ENCODE measurements around the gene GLIS2.
"Not testable (repeated sequence)": the region's sequence is repeated elsewhere in the genome, so short reads cannot be mapped to it uniquely, and the experiment has no call there.

GLIS2 gene

DNA sequence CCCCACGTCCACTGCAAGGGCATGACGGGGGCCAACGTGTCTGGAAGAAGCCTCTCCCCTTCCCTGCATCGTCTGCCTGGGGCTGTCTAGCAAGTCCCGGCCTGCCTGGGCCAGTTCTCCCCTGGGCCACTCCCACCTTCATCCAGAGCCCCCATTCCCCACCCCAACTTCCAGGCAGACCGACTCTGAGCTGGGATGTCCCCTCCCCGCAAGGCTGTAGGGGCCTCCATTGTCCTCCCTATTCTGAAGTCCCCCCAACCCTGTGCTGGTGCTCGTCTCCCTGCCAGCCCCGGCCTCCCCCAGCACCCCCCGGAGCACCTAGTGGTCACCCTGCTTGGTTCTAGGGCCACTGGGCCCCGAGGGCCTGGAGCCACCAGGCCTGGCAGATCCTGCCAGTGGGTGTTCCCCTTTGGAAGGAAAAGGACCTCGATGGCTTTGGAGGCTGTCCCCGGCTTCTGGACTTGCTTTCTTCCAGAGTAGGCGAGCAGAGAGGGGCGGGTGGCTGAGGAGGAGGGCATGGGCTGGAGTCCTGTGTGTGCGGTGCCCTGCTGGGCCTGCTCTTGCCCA lies 4.8 kb downstream of the GLIS2 start:
- DNase-seq (ENCODE audit: low read depth) = no peak

- no peak for DNase-seq (ENCODE audit: low read depth)
Observed at GRCh38 chr16:4321286-4322120, 5.6 kb downstream of the GLIS2 start.

- DNase-seq (ENCODE audit: low read depth) = no peak
Observed at GRCh38 chr16:4322121-4323052, 6.5 kb downstream of the GLIS2 start.

GRCh38 chr16:4323071-4323844 lies 7.4 kb downstream of the GLIS2 start:
- no peak for DNase-seq (ENCODE audit: low read depth)

DNA sequence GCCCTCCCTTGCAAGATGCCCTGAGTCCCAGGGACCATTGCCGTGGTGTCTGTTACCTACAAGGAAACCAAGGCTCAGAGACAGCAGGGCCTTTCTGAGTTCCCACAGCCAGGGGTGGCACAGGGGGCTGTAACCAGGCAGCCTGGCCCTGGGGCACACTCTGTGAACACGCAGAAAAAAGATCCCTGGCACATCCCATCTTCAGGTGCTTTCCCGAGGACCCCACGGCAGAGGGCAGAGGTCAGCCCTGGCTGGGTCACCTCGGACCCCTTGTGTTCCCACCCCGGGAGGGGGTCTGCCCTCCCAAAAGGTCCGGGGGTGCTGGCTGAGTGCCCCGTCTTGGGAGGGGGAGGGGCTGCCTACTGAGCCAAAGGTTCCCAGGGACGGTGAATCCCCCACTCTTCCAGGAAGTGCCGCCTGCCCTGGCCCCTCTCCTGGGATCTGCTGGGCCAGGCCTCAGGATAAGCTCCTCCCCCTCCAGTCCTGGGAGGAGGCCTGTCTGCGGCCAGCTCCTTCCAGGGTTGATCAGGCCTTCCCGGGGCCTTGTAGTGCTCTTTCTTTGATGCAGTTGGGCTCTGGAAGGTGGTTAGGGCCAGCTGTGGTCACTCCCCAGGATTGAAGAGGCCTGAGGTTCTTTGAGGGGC lies 8.1 kb downstream of the GLIS2 start:
- no peak for DNase-seq (ENCODE audit: low read depth)

DNA sequence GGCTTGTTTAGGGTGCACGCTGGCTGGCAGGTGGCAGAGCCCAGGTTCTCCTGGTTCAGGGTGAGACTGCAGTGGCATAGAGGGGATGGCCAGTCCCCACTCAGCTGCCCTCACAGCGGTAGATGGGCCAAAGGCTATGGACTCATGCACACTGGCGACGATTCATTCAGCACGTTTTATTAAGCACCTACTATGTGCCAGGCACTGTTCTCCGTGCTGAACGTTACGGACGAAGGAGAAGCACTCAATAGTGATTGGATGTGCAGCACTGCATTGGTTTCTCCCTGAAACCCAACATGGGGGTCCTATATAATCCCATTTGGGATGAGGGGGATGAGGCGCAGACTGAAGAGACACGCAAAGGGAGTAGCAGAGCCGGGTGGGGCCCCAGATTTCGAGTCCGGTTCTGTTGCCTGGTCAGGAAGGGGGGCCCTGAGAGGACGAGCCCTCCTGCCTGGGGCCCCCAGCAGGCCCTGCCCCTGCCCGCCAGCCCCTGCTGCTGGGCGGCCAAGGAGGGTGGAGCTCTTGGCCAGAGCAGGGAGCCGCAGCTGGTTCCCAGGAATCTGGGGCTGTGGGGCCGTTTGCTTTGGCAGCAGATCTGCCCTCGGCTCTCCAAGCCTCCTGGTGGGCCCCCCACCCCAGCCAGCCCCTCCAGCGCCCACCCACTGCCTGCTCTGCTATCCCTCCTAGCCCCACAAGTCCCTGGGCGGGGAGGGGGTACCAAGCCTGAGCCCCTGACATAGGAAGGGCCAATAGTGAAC lies 8.8 kb downstream of the GLIS2 start:
- DNase-seq (ENCODE audit: low read depth) = no peak

DNA sequence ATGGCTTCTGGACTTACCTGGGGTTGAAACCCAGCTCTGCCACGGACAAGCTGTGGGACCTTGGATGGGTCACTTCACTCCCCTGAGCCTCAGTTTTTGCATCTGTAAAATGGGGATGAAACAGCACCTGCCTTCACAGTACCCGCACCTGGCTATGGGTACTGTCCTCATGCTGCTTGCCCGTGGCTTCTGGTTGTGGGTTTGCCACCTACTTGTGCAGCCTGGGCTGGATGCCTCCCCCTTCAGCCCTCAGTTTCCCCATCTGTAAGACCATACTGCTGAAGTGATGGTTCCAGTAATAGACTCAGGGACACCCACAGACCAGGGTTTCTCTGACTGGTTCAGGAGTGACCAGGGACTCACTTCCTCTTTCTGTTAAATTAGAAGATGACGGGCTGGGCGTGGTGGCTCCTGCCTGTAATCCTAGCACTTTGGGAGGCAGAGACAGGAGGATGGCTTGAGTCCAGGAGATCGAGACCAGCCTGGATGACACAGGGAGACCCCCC lies 9.4 kb downstream of the GLIS2 start:
- DNase-seq (ENCODE audit: low read depth) = no peak

GRCh38 chr16:4327386-4328045 lies 11.6 kb downstream of the GLIS2 start:
- no peak for DNase-seq (ENCODE audit: low read depth)

- no peak for DNase-seq (ENCODE audit: low read depth)
Observed at GRCh38 chr16:4328046-4328781, 12.3 kb downstream of the GLIS2 start.

GRCh38 chr16:4328782-4329775 lies 13.2 kb downstream of the GLIS2 start:
- no peak for DNase-seq (ENCODE audit: low read depth)

DNA sequence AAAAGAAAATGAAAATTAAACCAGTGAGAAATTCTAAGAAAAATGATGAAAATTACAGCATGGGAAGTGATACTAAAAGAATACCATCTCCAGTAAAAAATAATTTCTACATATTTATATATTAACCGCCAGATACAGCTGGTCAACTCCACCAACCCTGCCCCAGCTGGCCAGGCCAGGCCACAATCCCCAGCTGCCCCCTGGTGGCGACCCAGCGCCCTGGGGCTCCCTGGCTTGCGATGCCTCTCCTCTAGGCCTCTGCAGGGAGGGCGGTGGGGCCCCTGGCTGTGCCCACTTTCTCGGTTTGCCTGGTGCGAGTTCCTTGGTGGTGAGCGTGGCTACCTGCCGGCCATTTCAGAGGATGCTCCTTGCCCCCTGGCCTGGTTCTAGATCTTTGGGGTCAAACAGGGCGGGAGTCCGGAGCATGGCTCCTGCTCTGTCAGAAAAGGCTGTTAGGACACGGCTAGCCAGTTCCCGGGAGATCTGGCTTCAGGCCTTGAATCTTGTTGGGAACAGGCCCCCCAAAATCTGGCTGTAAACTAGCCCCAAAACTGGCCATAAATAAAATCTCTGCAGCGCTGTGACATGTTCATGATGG lies 14.5 kb downstream of the GLIS2 start:
- DNase-seq (ENCODE audit: low read depth) = no peak

GRCh38 chr16:4332083-4332482 lies 16.2 kb downstream of the GLIS2 start:
- DNase-seq (ENCODE audit: low read depth) = no peak

DNA sequence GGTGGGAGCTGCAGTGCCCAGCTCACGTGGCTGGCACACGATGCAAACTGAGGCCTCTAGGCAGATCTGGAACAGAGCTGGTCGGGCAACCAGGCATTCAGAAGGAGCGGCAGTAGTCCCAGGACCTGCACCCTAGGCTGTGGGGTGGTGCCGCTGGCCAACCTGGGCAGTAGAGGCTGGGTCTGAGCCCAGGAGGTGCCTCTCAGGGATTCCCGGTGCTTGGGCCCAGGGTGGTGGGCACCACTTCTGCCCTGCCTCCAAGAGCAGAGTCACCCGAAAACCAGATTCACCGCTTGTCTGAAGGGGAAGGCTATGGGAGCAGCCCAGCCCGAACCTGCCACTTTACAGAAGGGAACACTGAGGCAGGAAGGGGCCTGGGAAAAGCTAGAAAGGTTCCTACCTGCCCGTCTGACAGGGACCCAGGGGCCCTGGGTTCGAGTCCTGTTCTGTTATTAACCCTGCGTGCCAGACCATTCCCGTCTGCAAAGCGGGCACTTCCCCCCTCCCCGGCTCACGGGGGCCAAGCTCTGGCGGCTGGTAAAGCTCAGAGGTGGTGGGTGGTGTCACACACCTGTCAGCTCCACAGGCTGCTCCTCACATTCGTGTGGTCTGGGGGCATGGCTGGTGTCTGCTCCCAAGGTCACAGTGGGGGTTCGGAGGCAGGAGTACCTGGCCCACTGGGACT lies 16.9 kb downstream of the GLIS2 start:
- no peak for DNase-seq (ENCODE audit: low read depth)

DNA sequence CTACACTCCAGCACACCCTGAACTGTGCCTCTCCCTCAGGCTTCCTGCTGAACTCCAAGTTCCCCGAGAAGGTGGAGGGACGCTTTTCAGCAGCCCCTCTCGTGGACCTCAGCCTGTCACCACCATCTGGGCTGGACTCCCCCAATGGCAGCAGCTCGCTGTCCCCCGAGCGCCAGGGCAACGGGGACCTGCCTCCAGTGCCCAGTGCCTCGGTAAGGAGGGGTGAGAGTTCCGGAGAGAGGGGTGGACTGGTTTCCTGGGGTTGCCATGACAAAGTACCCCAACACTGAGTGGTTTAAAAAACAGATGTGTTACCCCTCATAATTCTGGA lies 17.4 kb downstream of the GLIS2 start:
- DNase-seq (ENCODE audit: low read depth) = no peak

- DNase-seq (ENCODE audit: low read depth) = not testable (repeated sequence)
Observed at GRCh38 chr16:4333714-4334113, 17.8 kb downstream of the GLIS2 start.

GRCh38 chr16:4334724-4335495 lies 19.0 kb downstream of the GLIS2 start:
- no peak for DNase-seq (ENCODE audit: low read depth)

Data from non-pigmented ciliary epithelial cell (primary cell).